Kidney tubule cell (primary cell): ENCODE measurements around the gene CAT.

Experiments
- DNase-seq: peaks from one replicate; pipeline ENCODE4 v3.0.0-alpha.2; 2018; ENCODE audit warnings: low spot score

Gene CAT

GRCh38 chr11:34459507-34460162, 20.9 kb downstream of the CAT start:
- no peak for DNase-seq

DNA sequence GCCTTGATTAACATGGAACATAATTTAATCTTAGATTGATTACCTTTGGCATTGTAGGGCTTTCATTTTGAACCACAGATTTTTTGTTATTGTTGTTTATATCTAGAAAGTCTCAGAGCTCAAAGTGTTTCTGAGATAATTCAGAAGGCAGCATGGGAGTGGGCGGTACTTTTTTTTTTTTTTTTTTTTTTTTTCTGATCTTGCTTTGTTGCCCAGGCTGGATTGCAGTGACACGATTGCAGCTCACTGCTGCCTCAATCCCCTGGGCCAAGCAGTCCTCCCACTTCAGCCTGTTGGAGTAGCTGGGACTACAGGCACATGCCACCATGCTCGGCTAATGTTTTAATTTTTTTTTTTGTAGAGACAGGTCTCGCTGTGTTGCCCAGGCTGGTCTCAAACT, 21.5 kb downstream of the CAT start:
- no peak for DNase-seq

- no peak for DNase-seq
Observed at GRCh38 chr11:34461215-34461614, 22.5 kb downstream of the CAT start.

DNA sequence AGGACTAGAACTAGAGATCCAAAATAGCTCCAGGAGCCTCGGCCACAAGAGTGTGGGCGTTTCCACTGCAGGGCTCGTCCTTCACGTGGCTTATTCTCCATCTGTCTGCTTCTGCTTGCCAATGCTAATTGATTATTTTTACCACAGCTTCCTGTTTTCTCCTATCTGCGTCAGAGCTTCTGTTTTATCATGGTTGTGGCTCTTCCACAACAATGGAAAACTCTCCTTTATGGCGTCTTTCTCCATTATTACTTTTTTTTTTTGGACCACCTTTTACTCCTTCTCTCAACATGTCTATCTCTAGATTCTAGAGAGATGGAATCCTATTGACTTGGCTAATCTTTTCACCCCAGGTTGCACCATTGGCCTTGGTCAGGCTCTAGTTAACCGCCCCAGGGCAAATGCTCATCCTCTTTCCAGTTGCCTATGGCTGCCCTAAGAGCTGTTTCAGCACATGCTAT, 25.9 kb downstream of the CAT start:
- no peak for DNase-seq

DNA sequence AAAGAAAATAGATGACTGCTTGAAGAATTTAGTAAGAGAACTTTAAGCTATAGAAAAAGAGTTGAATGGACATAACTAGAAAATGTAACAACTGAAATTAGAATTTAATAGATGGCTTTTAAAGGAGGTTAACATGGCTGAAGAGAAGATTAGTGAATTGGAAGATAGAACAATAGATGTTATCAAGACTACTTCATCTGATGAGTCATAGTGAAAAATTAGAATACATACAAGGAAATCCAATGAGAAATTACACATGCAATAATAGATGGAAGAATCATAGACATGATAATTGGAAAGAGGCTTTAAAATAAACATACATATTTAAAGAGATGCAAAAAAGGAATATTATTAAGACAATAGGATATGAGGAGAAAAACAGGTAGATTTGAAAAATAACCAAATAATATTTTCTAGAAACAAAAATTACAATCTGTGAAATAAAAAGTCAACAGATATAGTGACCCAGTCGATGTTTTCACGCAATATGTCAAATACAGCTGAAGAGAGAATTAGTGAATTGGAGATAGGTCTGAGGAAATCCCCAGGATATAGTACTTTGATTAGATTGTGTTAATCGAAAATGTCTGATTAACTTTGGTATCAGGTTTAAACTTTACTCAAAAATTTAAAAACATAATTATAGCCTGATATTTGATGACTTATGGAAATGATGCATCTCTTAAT, 28.2 kb downstream of the CAT start:
- DNase-seq = no peak

- peak; percentile 33 for DNase-seq
Observed at GRCh38 chr11:34468209-34468841, 29.6 kb downstream of the CAT start.

- DNase-seq = no peak
Observed at GRCh38 chr11:34473603-34474169, 35.0 kb downstream of the CAT start.

DNA sequence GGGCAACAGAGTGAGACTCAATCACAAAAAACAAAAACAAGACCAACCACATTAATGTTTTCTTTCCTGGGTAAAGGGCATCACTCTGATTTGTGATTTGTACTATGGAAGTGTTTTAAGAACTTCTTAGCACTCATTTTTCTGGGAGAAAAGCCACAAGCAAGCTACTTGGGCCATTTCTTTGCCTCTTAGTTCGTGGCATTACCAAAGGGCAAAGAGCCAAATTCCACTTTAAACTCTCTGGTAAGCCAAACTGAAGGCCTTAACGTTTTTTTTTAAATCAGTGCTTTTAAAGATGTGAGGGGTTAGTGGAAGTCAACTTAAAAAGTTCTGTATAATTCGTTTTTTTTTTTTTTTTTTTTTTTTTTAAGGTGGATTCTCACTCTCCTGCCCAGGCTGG, 36.9 kb downstream of the CAT start:
- DNase-seq = no peak

- DNase-seq = peak; percentile 40
Observed at GRCh38 chr11:34476849-34477248, 38.1 kb downstream of the CAT start.

DNA sequence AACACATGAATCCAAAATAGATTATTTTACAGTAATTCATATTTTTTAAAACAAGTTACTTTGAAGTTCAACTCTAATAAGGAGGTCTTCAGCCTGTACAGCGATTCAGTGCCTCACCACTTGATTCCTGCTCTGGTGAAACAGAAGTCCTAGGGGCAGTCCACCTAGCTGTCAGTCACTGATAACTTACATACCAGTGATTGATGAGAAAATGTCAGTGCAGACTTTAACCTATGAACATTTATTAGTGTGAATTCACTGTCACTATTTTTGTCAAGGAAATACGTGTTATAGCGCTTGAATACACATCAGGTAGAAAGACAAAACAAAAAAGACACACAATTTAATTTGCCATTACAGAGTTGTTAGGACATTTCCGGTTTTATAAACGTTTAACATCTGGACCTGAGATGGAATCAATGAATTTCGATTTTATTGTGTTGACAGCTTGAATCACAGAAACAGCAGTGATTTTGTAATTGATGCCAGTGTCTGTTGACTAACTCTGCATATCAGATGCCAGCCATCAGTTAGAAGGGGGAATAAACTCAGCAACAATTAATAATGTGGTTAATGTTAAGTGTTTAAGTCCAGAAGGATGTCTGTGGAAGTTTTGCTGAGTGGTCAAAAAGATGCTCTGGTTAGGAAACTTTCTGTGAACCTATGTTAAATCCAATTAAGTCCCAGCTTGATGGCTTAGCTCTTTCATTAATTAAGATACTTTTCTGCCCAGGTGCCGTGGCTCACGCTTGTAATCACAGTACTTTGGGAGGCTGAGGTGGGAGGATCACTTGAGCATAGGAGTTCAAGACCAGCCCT, 40.3 kb downstream of the CAT start:
- DNase-seq = no peak

DNA sequence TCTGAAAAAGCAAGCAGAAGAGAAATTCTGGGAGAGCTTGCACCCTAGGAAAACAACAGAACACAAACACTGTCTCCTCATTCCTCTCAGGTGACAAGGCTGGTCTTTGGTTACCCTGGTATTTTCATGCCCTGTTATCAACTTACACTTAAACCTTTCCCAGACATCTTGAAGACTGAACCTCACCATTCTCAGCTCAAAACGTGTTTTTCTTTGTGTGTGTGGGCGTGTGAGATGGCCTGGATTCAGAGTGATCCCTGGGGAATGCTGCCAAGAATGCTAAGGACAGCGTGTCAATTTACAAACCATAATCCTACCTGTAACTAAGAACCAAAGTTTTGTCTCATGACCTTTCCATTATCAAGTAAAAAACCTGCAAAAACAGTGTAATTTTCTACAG, 41.6 kb downstream of the CAT start:
- DNase-seq = peak; percentile 33

DNA sequence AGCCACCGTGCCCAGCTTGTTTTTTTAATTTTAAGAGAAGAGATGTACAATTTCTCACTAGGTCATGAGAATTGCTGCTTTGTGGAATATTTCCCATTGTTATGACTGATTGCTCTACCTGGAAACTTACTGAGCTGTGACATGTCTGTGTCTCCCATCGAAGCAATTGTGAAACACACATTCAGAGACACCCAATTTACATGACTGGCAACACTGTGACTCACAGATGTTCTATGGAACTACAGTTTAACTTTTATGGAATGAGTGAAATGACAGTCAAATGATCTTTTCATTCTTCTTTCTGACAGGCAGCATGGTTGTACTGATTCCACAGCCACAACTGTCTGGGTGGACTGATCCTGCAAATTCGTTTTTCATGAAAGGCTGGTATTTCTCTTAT, 42.6 kb downstream of the CAT start:
- peak; percentile 74 for DNase-seq

DNA sequence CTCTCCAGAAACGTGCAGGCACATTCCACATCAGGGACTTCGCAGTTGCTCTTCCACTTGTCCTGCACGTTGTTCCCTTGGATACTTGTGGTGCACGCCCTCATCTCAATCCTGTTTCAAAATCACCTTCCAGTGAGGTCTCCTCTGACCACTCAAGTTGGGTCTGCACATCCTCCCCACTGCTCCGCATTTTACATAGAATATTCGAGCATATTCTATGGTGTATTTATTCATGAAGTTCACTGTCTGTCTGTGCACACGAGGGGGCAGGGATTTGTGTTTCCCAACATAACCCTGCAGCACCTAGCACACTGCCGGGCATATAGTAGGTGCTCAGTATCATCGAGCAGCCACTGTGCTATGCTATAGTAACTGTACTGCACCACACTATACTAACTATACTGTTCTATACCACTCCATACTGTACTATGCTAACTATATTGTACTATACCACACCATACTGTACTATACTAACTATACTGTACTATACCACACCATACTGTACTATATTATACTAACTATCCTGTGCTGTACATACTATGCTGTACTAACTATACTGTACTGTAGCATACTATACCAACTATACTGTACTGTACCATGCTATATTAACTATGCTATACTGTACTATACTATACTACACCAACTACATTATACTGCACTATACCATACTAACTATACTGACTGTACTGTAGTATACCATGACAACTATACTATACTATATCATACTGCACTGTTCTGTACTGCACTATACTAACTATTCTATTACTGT, 44.6 kb downstream of the CAT start:
- no peak for DNase-seq

GRCh38 chr11:34487430-34487829, 48.7 kb downstream of the CAT start:
- no peak for DNase-seq

- no peak for DNase-seq
Observed at GRCh38 chr11:34488855-34489557, 50.3 kb downstream of the CAT start.

DNA sequence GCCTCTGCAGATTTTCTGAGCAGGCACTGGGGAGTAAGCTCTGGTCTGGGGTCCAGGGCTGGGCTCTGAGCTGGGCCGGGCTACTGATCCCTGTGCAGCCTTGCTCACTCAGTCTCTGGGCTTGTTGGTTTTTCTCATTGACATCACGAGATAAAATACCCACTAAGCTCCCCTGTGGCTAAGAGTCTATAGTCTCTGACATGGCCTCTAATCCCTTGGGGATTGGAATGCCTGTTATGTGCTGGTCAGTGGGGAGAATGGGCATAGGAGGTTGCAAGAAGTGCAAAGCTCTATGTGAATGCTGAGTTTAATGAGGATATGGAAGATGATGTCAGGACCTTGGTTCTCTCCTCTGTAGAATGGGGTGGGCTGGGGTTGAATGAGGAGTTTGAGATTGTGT, 51.6 kb downstream of the CAT start:
- DNase-seq = no peak

DNA sequence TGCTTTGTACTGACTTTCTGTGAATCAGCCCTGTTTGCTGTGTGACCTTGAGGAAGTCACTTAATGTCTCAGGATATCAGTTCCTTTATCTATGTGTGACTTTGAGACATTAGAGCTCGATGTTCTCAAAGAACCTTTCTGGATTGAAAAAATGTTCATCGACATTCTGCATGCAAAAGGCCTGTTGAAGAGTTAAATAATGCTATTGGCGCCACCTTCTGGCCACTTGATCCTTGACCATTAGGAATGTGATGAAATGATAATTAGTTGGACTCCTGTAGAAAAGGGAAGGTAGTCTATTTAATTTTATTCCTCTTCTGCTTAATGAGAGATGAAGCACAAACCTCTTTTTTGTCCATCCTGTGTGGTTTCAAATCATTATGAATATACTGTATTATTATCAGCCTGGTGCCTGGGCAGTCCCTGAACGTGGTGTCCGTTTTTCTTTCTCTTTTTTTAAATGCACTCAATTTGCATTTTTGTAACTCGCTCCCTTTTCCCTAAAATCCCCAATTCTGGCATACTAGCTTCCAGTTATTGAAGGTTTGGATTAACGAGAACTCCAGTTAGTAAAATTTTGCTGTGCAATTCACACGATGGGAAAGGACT, 54.2 kb downstream of the CAT start:
- peak; percentile 68 for DNase-seq

DNA sequence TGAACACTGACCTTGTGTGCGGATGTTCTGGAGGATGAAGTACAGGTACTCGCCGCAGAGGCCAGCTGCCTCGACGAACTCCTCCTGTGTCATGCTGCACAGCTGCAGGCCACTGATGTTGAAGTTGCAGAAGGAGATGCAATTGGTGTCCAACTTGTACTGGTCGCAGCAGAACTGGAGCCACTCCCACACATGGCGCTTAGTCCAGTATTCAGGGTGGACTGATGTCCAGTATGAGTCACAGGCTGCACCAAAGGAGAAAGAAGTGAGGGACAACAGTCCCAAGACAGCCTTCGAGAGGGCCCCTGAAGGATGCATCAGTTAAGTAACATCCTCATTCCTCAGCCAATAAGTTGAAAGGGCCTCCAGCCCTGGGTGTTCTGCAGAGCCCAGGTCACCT, 54.7 kb downstream of the CAT start:
- DNase-seq = no peak

DNA sequence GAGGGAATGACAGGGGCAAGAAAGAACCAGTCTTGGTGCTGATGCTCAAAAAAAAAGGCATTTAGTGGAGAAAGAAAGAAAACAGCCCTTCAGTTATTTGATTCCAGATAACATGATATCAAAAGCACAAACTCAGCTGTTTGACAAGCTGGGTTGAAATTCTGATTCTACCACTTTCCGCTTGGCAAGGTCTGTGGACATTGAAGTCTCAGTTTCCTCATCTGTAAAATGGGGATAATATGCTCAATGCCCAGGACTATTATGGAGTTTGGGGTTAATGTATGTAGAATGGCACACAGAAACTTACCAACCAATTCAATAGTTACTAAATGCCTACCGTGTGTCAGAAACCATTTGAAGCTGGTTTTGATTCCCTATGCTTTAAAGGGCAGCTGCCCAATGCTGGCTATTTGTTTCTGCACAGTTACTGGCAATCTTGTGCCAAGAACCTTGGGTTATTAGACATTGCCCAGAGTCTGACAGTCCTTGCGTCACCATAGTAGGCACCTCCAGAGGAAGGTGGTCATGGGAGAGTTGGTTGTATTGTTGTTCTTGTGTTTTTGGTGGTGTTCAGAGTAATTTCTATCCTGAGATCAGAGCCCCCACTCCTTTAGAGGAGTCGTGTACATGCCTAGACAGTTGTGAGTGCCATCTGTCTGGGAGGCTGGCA, 55.3 kb downstream of the CAT start:
- DNase-seq = no peak

DNA sequence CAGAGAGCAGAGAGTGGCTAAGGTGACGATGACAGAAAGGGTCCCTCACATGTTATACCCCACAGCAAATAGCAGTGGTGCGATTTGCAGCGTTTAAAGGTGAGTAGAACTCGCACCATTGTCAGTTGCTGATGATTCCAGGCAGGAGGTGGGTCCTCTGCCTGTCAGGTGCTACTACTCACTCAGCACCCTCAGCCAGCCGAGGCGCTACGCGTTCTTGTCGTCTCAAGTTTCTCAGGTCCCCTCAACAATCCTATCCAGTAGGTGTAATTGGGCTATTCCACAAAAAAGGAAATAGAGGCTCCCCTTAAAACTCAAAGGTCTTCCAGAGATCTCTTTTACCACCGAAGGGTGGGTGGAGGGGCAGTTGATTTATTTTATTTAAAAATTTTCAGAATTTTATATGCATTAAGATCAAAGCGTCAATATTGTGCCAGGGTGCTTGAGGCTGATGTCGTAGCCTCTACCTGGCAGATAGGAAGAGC, 56.5 kb downstream of the CAT start:
- no peak for DNase-seq
